KG1 (cell line): ENCODE measurements around the gene KLHL3.

Experiments
- DNase-seq: peaks from one replicate; lab custom pipeline; 2025; lab: John Stamatoyannopoulos, UW

The KLHL3 gene

DNA sequence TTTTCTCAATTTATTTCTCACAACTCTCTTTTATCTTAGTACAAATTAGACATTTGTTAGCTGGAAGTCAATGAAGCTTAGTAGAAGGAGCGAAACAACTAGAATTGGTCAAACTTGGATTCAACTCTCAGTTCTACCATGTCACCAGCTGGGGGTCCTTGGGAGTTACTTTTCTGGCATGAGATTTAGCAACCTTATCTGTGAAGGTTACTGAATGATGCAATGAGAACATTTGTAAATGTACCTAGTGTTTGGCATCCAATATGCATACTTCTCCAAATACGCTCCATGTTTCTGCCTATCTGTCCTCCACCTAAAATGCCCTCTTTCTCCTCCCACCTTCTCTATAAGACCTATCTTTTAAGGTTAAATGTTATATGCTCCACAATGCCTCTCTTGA, 12.0 kb upstream of the KLHL3 start:
- no peak for DNase-seq

- DNase-seq: no peak
Measured at GRCh38 chr5:137743031-137743640, 7.2 kb upstream of the KLHL3 start.

DNA sequence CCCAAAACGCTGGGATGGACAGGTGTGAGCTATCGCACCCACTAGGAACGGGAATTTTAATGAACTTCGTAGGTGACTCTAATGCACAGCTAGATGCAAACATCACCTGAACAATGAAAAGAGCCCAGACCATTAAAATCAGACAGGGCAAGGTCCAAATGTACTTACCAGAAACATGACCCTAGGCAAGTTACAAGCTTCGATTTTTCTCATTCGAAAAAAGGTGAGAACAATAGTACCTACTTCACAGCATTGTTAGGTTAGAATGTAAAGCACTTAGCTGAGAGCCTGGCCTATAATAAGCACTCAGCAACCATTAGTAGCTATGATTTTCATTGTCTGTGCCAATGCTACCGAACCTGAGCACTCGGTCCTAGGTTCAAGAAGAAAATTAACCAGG, 5.8 kb upstream of the KLHL3 start:
- DNase-seq: no peak

- no peak for DNase-seq
Measured at GRCh38 chr5:137739737-137740136, 3.8 kb upstream of the KLHL3 start.

- DNase-seq: no peak
Measured at GRCh38 chr5:137738947-137739346, 3.1 kb upstream of the KLHL3 start.

GRCh38 chr5:137737349-137738131, 1.7 kb upstream of the KLHL3 start:
- no peak for DNase-seq

- no peak for DNase-seq
Measured at GRCh38 chr5:137736496-137736895, 607 bp upstream of the KLHL3 start.

GRCh38 chr5:137734962-137735554, 831 bp downstream of the KLHL3 start:
- no peak for DNase-seq

GRCh38 chr5:137734331-137734730, 1.6 kb downstream of the KLHL3 start:
- no peak for DNase-seq

DNA sequence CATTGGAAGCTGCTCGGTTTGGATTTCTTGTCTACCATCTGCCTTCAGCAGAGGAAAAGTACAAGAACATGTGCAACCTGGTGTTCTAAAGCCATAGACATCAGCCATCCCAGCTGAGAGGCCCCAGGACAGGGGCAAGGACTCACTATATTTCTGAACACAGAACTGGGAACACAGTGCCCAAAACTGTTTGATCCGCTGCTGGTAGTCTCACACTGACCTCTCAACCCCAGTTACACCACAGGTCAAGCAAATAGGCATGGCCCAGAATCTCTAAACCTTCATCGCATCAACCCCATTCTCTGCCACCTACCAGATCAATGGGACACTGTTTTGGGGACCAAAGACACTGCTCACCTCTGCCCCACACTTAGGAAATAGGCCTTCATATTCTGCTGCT, 2.0 kb downstream of the KLHL3 start:
- DNase-seq: no peak

DNA sequence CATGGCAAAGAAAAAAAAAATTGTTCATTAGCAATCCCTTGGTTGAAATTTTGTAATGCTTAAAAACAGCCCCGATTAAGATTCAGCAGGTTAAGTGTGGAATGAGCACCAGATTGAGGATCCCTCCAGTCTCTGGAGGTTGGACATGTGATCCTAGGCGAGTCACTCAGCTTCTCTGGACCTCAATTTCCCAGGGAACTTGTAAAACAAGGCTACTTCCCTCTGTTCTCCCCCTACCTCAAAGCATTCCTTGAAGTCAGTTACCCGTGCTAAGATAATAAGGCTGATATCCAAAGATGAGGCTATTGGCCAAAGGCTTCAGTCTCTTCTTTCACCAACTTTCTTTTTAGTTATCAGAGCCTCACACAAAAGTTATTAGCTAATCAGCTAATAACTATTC, 2.9 kb downstream of the KLHL3 start:
- no peak for DNase-seq

DNA sequence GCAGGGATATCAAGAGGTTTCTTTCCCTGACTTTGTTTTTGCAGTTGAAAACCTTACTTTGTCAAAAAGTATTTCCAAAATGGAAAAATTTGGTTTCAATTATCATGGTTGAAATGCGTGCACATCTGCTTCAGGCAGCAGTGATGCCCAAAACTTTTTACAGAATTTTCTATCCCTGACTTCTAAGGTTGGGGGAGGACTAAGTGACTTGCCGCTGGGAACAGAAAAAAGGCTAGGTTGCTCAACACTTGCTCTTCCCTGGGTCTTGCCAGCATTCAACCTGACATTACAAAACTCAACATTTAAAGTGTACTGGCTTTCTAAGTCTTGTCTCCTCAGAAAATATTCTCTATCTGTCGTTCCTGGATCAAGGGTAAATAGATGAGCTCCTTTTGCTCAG, 4.7 kb downstream of the KLHL3 start:
- no peak for DNase-seq

DNA sequence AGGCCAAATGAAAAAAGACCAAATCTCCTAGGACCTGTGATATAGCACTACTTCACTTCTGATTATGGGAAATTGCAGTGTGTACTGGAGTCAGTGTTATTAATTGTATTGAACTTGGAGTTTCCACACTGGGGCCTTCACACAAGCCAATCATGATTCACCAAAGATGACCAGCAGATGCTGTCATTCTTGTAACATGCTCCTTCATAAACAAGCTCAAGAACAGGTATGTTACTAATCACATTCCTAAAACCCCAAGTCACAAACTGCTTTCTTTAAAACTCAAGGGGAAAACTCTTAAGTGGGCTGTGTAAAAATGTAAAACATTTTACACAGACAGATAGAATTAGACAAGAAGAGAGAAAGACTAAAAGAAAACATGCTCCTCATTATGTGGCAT, 5.6 kb downstream of the KLHL3 start:
- no peak for DNase-seq

DNA sequence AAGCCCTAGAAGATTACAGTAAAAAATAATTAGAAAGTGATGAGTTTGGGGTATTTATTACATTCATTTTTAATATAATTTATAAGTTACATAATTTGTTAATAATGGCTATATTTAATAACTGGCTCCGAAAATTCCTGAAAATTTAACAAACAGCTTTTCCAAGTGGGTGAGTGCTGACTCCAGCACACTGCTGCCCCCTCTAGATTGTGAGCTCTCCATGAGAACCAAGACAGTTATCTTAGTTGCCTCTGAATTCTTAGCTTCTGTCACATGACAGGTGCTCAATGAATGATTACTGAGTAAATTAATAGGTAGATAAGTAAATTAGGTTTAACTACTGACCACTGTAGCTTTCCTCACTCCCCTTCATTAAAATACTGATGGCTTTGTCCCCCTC, 7.8 kb downstream of the KLHL3 start:
- no peak for DNase-seq

DNA sequence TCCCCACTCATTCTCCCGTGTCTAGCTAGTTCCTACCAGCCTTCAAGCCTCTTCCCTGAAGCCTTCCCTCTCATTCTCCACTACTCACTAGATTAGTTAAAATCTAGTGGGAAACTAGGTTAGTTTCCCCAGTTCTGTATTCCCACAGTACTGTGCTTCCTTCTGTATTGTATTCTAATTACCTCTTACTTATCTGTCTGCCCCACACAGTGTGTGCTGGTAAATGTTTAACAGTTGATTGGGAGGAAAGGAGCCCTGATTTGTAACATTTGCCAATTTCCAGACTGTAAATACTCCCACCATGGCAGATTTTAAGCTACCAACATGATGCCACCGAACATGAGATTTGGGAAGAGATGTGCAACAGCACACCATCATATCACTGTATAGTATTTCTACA, 8.3 kb downstream of the KLHL3 start:
- no peak for DNase-seq

DNA sequence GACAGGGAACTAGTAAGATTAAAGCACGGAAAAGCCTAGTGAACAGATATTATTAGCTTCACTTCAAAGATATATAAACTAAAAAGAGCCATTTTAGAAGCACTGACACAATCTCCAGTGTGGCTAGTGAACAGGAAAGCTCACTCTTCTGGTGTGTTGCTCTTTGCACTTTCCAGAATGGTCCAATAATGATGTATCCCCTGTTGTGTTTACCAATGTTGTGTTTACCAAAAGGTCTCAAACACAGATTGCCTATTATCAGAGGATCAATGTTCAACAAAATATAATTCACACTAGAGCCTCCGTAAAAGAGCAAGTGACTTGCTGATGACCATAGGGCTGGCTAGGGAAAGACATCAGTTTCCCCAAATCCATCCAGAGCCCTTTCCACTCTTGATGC, 11.6 kb downstream of the KLHL3 start:
- no peak for DNase-seq

- DNase-seq: no peak
Measured at GRCh38 chr5:137718611-137719010, 17.3 kb downstream of the KLHL3 start.

DNA sequence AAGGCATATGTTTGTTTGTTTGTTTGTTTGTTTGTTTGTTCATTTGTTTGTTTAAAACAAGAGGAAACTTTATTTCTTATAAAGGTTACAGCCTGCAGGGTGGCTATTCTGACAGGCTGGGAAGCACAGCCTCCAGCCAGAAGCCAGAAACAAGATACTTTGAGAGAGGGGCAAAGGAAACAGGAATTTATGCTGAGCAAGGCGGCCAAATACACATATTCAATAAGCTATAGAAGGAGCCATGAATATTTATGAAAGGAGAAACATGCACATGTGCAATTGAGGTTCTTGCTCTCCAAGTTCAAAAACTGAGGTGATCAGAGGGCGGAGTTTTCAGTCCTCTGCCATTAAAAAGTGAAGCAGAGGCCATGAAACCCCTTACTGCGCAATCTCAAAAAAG, 19.6 kb downstream of the KLHL3 start:
- no peak for DNase-seq

DNA sequence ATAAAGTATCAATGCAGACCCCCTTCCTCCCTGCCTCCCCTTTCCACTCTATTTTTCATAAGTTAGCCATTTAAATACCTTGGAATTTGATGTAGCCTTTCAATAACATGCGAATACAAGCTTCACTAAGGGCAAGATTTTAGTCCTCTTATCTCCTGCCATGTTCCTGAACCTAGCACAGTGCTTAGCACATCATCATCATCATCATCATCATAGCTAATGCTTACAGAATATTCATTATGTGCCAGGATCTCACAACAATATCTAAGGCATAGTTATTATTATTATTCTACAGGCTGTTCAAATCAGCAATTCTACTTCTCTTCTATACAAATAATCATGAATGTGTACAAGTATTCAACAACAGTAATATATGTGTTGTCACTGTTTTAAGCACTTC, 20.4 kb downstream of the KLHL3 start:
- no peak for DNase-seq

GRCh38 chr5:137714946-137715345, 20.9 kb downstream of the KLHL3 start:
- no peak for DNase-seq

DNA sequence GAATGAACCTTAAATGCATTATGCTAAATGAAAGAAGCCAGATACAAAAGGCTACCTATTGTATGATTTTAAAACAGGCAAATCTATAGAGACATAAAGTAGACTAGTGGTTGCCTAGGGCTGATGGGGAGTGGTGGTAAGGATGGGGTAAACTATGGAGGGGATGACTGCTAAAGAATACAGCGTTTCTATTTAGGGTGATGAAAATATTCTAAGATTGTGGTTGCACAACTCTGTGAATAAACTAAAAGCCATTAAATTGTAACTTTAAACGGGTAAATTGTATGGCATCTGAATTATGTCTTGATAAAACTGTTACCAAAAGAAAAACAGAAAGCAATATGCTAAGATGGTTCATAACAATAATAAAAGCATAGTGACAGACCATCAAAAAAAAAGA, 21.4 kb downstream of the KLHL3 start:
- no peak for DNase-seq

- no peak for DNase-seq
Measured at GRCh38 chr5:137712139-137712667, 23.7 kb downstream of the KLHL3 start.

DNA sequence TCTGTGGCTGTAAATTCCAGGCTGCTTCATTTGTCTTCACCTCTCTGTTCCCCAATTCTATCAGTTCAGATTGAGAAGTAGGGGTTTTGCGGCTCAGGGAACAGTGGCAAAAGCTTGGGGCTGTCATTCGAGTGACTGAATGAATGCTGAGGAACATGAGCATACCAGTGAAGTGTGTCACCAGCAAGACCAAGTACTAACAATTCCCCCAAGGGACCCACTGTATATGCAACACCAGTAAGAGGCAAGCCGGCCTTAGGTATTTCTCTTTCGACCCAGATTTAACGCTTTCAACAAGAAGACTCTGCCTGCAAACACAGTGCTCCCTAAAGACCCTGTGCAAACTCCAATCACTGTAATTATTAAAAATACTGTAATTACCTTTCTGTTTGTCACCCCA, 25.8 kb downstream of the KLHL3 start:
- no peak for DNase-seq
